HepG2 (cell line): Measurements from ENCODE around the gene DLL4. TPM values are rescaled to one million over a fixed set of nuclear protein-coding genes. Genes with fewer than 3 reads are reported as not detected.

ENCODE experiments used
- ATAC-seq: fragments of 200-7000 bp; cut with Tn5 transposase; 3 replicates; pipeline ENCODE4 v1.9.1; 2020; ENCODE audit warnings: mild to moderate bottlenecking, moderate library complexity
- BruUV-seq: library from RNA; stranded (reverse); fragments of 400-500 nt; replicated peaks from 2 replicates; lab custom pipeline; 2021; lab: Mats Ljungman, UMichigan
- CTCF ChIA-PET: fragments of 300-600 bp; formaldehyde crosslinking; extraction: SDS; loops from one replicate; lab custom pipeline; 2021; ENCODE audit warnings: low total read pairs, inconsistent platforms, low intra/inter-chr PET ratio; lab: Yijun Ruan, JAX
- POLR2A ChIA-PET: fragments of 350-600 bp; sonication (Branson Sonifier 250); formaldehyde crosslinking; loops from one replicate; lab custom pipeline; 2020; ENCODE audit warnings: antibody characterized with exemption, inconsistent platforms; lab: Yijun Ruan, JAX
- DNase-seq: peaks from one replicate; pipeline ENCODE4 v3.0.0-alpha.2; 2015; ENCODE audit warnings: low spot score
- FAIRE-seq: peaks from 3 replicates; lab custom pipeline; 2011; peaks lifted over from hg19 to GRCh38; lab: Jason Lieb, UNC
- H2AFZ ChIP-seq: one replicate; pipeline ENCODE4 v1.6.1; 2011; ENCODE audit warnings: low read length, inconsistent platforms
- H3K27ac ChIP-seq: fragments of 300-600 bp; 3 replicates; pipeline ENCODE4 v1.8.0; 2011; ENCODE audit warnings: mixed run types, mild to moderate bottlenecking, mixed read lengths, low read length, inconsistent platforms; ENCODE audit not compliant: insufficient read depth; ENCODE audit errors: extremely low read length
- H3K27me3 ChIP-seq, 2 experiments: fragments of 200-600 bp in 1 of 2; 2 replicates in 1 of 2; 3 replicates in 1 of 2; pipeline versions ENCODE4 v1.6.0 to v1.8.0; 2011; ENCODE audit warnings: low read length in 2 of 2, mild to moderate bottlenecking in 2 of 2, moderate library complexity in 2 of 2, inconsistent platforms in 1 of 2; ENCODE audit not compliant: insufficient read depth in 2 of 2, control insufficient read depth in 1 of 2
- H3K36me3 ChIP-seq, 2 experiments: fragments of 200-600 bp in 1 of 2; replicated peaks in 1 of 2; 2 replicates in 1 of 2; 3 replicates in 1 of 2; pipeline versions ENCODE4 v1.5.1 to v1.8.0; 2011; ENCODE audit warnings: low read length in 2 of 2, inconsistent platforms in 1 of 2; ENCODE audit not compliant: insufficient read depth in 2 of 2, control insufficient read depth in 1 of 2
- H3K4me1 ChIP-seq: 2 replicates; pipeline ENCODE4 v1.5.1; 2012; ENCODE audit warnings: low read length, inconsistent platforms; ENCODE audit not compliant: insufficient read depth
- H3K4me2 ChIP-seq: 2 replicates; pipeline ENCODE4 v1.6.0; 2011; ENCODE audit warnings: low read depth, low read length, inconsistent platforms
- H3K4me3 ChIP-seq, 3 experiments: fragments of 200-600 bp in 1 of 3; sonication (generic), shearing (Covaris generic) in 1 of 3; replicated peaks in 1 of 3; 2 replicates each; pipeline ENCODE4 v1.5.1; 2011 to 2016; ENCODE audit warnings: low read length in 3 of 3, inconsistent platforms in 2 of 3, low read depth in 2 of 3, mild to moderate bottlenecking in 2 of 3, control low read depth in 1 of 3, mixed read lengths in 1 of 3; ENCODE audit not compliant: insufficient read depth in 1 of 3
- H3K79me2 ChIP-seq: one replicate; pipeline ENCODE4 v1.6.1; 2011; ENCODE audit warnings: low read length, inconsistent platforms; ENCODE audit not compliant: insufficient read depth
- H3K9ac ChIP-seq: 2 replicates; pipeline ENCODE4 v1.6.0; 2011; ENCODE audit warnings: mild to moderate bottlenecking, low read depth, low read length, inconsistent platforms; ENCODE audit not compliant: insufficient read depth
- H3K9me3 ChIP-seq: 2 replicates; pipeline ENCODE4 v1.5.1; 2012; ENCODE audit warnings: mild to moderate bottlenecking, low read length
- H4K20me1 ChIP-seq: 2 replicates; pipeline ENCODE4 v1.6.0; 2011; ENCODE audit warnings: inconsistent platforms, mild to moderate bottlenecking, low read length, moderate library complexity; ENCODE audit not compliant: insufficient read depth
- ARID3A ChIP-seq: IDR thresholded peaks from 2 replicates; pipeline ENCODE4 v1.6.1; 2012; ENCODE audit warnings: low read depth, low read length, improper control_type of control experiment
- MTA1 ChIP-seq: sonication (generic); formaldehyde crosslinking; IDR thresholded peaks from 2 replicates; pipeline ENCODE4 v1.4.0; 2020; ENCODE audit warnings: missing genetic modification reagents, mild to moderate bottlenecking, borderline replicate concordance
- SMAD9 ChIP-seq: sonication (generic); formaldehyde crosslinking; IDR thresholded peaks from 2 replicates; pipeline ENCODE4 v1.5.1; 2020; ENCODE audit warnings: mild to moderate bottlenecking, missing genetic modification reagents
- YEATS2 ChIP-seq: sonication (generic); formaldehyde crosslinking; IDR thresholded peaks from 2 replicates; pipeline ENCODE4 v1.4.0; 2020; ENCODE audit warnings: missing genetic modification reagents, borderline replicate concordance
- ZBTB7A ChIP-seq: sonication (generic); formaldehyde crosslinking; IDR thresholded peaks from 2 replicates; pipeline ENCODE4 v1.8.0; 2022; ENCODE audit warnings: mild to moderate bottlenecking, missing genetic modification reagents
- ZNF121 ChIP-seq: sonication (generic); formaldehyde crosslinking; IDR thresholded peaks from 2 replicates; pipeline ENCODE4 v1.5.0; 2020; ENCODE audit warnings: mild to moderate bottlenecking, missing genetic modification reagents
- ZSCAN5A ChIP-seq: sonication (generic); formaldehyde crosslinking; IDR thresholded peaks from 2 replicates; pipeline ENCODE4 v1.8.0; 2022; ENCODE audit warnings: mild to moderate bottlenecking, missing genetic modification reagents, borderline replicate concordance
- WGBS: methylation state at CpG from one replicate; pipeline ENCODE4 v1.1.6; 2017; ENCODE audit warnings: low lambda C conversion rate; 5-methylcytosine and 5-hydroxymethylcytosine counted together
- in situ Hi-C: cut with HindIII; loops from 2 replicates; pipeline ENCODE4 v1.10.0; 2017; ENCODE audit warnings: low pct_unique_long_range_greater_than_20kb; ENCODE audit not compliant: extremely low pct_ligation_motif_present
- intact Hi-C: fragments of 100-400 bp; cut with micrococcal nuclease; formaldehyde crosslinking; loops from one replicate; pipeline ENCODE4 v1.10.0; 2022; ENCODE audit not compliant: unreplicated experiment
- polyA plus RNA-seq, 8 experiments: library from polyadenylated mRNA; depleted of rRNA in 3 of 8; stranded (reverse) in 7 of 8; unstranded in 1 of 8; fragments of >200 nt; fragmentation: Illumina TruSeq in 4 of 8; extraction: Trizol in 4 of 8; gene quantifications; 2 replicates each; pipeline versions ENCODE4 v1.2.1 to v1.2.3, GENCODE V29; 2011 to 2016; ENCODE audit warnings: low read depth in 4 of 8, missing spikeins in 1 of 8, mixed read lengths in 1 of 8; ENCODE audit not compliant: insufficient read depth in 1 of 8
- total RNA-seq, 5 experiments: library from RNA; depleted of rRNA; stranded (reverse); fragments of >200 nt; fragmentation: Illumina TruSeq; extraction: Trizol; gene quantifications; 2 replicates each; pipeline ENCODE4 v1.2.3, GENCODE V29; 2016; ENCODE audit warnings: low read depth in 1 of 5
- TF ChIP-seq, protein P1 (sequence below): sonication (generic); formaldehyde crosslinking; IDR thresholded peaks from 2 replicates; pipeline ENCODE4 v1.8.1; 2023; ENCODE audit warnings: mild to moderate bottlenecking, moderate library complexity, missing genetic modification reagents
- TF ChIP-seq, protein P2 (sequence below): sonication (generic); formaldehyde crosslinking; IDR thresholded peaks from 2 replicates; pipeline ENCODE4 v1.5.0; 2020; ENCODE audit warnings: missing genetic modification reagents
- TF ChIP-seq, protein P3 (sequence below): sonication (generic); formaldehyde crosslinking; IDR thresholded peaks from 2 replicates; pipeline ENCODE4 v1.4.0; 2020; ENCODE audit warnings: missing genetic modification reagents

DLL4 gene
- total and polyA plus RNA-seq, 2 of the 13 experiments (the other 11 are each of a cell fraction or from before 2014, with no cell fraction given), result 0.20 to 0.25 TPM

GRCh38 chr15:40906091-40906990 lies 22.8 kb upstream of the DLL4 start:
- H3K27ac ChIP-seq, result peak overlapping the region; percentile 34
- no peak overlapping the region for H2AFZ ChIP-seq
- H3K9ac ChIP-seq, result peak overlapping the region; percentile 61
- no peaks in the 10 kb centered on the region for H3K79me2 ChIP-seq
- H3K4me1 ChIP-seq, result peaks cover 52% of the 10 kb centered on the region
- no peaks in the 10 kb centered on the region for H3K9me3 ChIP-seq
- H3K36me3 ChIP-seq, result peaks cover 7 to 17% of the 10 kb centered on the region in 2 experiments; a peak in 4 of 5 replicates
- BruUV-seq, result no TSS peak
- no peaks in the 10 kb centered on the region for H4K20me1 ChIP-seq
- intact Hi-C loops (loop anchor here (1.0 to 5.0 kb wide), 3 partner anchors 36 to 426 kb away; partner anchors contain the start of genes NUSAP1 and OIP5), in situ Hi-C loops (loop anchor here (5.0 kb wide), 1 partner anchor 116 kb away; no protein-coding TSS in a partner anchor)
- ChIA-PET POLR2A (interaction anchor here (0.7 to 1.1 kb wide), 2 partner anchors 12 kb away, joined by 4 read pairs; partner anchors contain the start of gene VPS18), CTCF (interaction anchor here (0.7 to 4.4 kb wide), 5 partner anchors 11 to 279 kb away, joined by 3 to 44 read pairs (median 3); no protein-coding TSS in a partner anchor)
- H3K4me2 ChIP-seq, result peak overlapping the region; percentile 98
- H3K27me3 ChIP-seq, result no peaks in the 10 kb centered on the region; a peak in 1 of 5 replicates
- peak overlapping the region; percentile 62 to 83 (median 67) for H3K4me3 ChIP-seq
- ATAC-seq, result peak; percentile 90
- peak; percentile 70 for DNase-seq
- FAIRE-seq, result no peak
- 10% methylated on average over 9 of the region's 36 CpGs for WGBS
- no peak for TF ChIP-seq ZSCAN5A (CRISPR knock-in tag)
- peak; percentile 91; the same call in 1 of the 2 replicates for TF ChIP-seq ZBTB7A
- TF ChIP-seq, protein P1, sequence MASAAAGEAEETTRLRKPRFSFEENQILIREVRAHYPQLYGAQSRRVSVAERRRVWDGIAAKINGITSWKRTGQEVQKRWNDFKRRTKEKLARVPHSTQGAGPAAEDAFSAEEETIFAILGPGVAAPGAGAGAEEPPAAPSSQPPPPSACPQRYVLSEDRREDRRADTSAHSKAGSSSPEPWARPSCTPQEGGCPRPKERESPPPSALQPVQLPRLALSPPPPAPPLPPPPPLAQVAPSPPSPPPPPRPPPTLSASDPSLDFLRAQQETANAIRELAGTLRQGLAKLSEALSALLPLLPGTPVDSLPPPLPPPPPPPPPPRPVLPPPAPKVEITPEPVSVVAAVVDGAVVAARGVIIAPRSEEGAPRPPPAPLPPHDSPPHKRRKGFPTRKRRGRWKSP (CRISPR knock-in tag), result no peak
- TF ChIP-seq YEATS2 (CRISPR knock-in tag), result no peak
- TF ChIP-seq ARID3A, result no peak
- TF ChIP-seq MTA1 (CRISPR knock-in tag), result peak; percentile 25; the same call in 1 of the 2 replicates
- TF ChIP-seq, protein P2, sequence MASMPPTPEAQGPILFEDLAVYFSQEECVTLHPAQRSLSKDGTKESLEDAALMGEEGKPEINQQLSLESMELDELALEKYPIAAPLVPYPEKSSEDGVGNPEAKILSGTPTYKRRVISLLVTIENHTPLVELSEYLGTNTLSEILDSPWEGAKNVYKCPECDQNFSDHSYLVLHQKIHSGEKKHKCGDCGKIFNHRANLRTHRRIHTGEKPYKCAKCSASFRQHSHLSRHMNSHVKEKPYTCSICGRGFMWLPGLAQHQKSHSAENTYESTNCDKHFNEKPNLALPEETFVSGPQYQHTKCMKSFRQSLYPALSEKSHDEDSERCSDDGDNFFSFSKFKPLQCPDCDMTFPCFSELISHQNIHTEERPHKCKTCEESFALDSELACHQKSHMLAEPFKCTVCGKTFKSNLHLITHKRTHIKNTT, result no peak
- TF ChIP-seq SMAD9 (CRISPR knock-in tag), result no peak
- TF ChIP-seq, protein P3, sequence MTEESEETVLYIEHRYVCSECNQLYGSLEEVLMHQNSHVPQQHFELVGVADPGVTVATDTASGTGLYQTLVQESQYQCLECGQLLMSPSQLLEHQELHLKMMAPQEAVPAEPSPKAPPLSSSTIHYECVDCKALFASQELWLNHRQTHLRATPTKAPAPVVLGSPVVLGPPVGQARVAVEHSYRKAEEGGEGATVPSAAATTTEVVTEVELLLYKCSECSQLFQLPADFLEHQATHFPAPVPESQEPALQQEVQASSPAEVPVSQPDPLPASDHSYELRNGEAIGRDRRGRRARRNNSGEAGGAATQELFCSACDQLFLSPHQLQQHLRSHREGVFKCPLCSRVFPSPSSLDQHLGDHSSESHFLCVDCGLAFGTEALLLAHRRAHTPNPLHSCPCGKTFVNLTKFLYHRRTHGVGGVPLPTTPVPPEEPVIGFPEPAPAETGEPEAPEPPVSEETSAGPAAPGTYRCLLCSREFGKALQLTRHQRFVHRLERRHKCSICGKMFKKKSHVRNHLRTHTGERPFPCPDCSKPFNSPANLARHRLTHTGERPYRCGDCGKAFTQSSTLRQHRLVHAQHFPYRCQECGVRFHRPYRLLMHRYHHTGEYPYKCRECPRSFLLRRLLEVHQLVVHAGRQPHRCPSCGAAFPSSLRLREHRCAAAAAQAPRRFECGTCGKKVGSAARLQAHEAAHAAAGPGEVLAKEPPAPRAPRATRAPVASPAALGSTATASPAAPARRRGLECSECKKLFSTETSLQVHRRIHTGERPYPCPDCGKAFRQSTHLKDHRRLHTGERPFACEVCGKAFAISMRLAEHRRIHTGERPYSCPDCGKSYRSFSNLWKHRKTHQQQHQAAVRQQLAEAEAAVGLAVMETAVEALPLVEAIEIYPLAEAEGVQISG (CRISPR knock-in tag), result peak; percentile 65; the same call in 1 of the 2 replicates
- TF ChIP-seq ZNF121, result peak; percentile 76; the same call in 1 of the 2 replicates
